ENCODE measurements around the gene EXTL2. TPM values are rescaled to one million over a fixed set of nuclear protein-coding genes. Genes with fewer than 3 reads are reported as not detected.

The EXTL2 gene
- total RNA-seq, 1 experiment from 2014 or later = 37.9 TPM

DNA sequence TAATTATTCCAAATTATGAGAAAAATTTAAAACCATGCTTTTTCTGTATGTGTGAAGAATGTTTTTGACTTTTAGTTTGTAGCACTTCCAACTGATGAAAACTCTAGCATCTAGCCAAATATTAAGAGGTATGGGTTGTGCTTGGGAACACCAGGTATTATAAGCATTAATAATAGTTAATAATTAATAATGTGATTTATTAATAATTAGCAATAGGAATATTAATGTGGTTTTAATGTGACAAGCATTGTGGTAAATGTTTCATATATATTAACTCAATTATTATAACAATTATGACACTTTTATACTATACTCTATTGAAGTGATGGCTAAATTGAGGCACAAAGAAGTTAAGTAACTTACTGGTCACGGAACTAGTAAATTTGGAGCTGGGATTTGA lies 9.1 kb upstream of the EXTL2 start:
- Mint-ChIP-seq H3K9me3 (peaks cover 0 to 3% of the 10 kb centered on the region in 2 experiments; a peak in 2 of 5 replicates), H3K36me3 (ENCODE audit: insufficient read depth in 1 of 3, low read depth in 3 of 3) (peaks cover 25 to 54% (median 53%) of the 10 kb centered on the region in 3 experiments; a peak in 6 of 7 replicates), H3K4me3 (no peak overlapping the region), H3K4me1 (no peaks in the 10 kb centered on the region), H3K27ac (no peak overlapping the region), H3K27me3 (ENCODE audit: low read depth) (no peaks in the 10 kb centered on the region)
- Histone ChIP-seq H3K23me2 (ENCODE audit: insufficient read length, low read depth, low read length, poor library complexity, severe bottlenecking) (no peaks in the 10 kb centered on the region), H4K91ac (ENCODE audit: insufficient read length, low read depth, low read length) (no peak overlapping the region), H2AK5ac (ENCODE audit: insufficient read length, low read length) (no peak overlapping the region), H4K5ac (ENCODE audit: insufficient read length, low read depth, low read length) (no peak overlapping the region), H3K9me3 (ENCODE audit: control insufficient read depth, low read depth, low read length) (no peaks in the 10 kb centered on the region), H2BK120ac (ENCODE audit: low read depth, low read length, poor library complexity, severe bottlenecking) (no peak overlapping the region), H3K79me1 (ENCODE audit: insufficient read depth, low read depth, low read length, poor library complexity, severe bottlenecking) (peaks cover 3% of the 10 kb centered on the region), H4K8ac (replicated peaks; ENCODE audit: insufficient read length, low read depth, low read length) (no peak overlapping the region), H4K20me1 (ENCODE audit: control insufficient read depth, insufficient read depth, insufficient read length) (no peaks in the 10 kb centered on the region), H3K9ac (ENCODE audit: extremely low read depth, insufficient read length, low read length) (no peak overlapping the region), H3K56ac (ENCODE audit: insufficient read length, low read depth, low read length) (no peak overlapping the region), H3K4me2 (ENCODE audit: insufficient read depth, insufficient read length, low read length) (no peak overlapping the region), H3K4ac (ENCODE audit: low read depth, low read length) (no peak overlapping the region), H3K27me3 (ENCODE audit: insufficient read depth, low read length) (no peaks in the 10 kb centered on the region), H3K4me1 (ENCODE audit: insufficient read depth, low read length) (no peaks in the 10 kb centered on the region), H3K23ac (ENCODE audit: insufficient read length, low read depth, low read length) (no peak overlapping the region), H3K27ac (ENCODE audit: insufficient read length, low read depth, low read length) (no peak overlapping the region), H2BK15ac (ENCODE audit: low read depth, low read length) (no peak overlapping the region), H2AFZ (ENCODE audit: low read length) (no peak overlapping the region), H2BK12ac (ENCODE audit: insufficient read length, low read depth, low read length) (no peak overlapping the region), H2BK20ac (ENCODE audit: low read depth, low read length, poor library complexity, severe bottlenecking) (no peak overlapping the region), H3T11ph (ENCODE audit: low read length) (no peak overlapping the region), H3K18ac (ENCODE audit: insufficient read length, low read depth, low read length) (no peak overlapping the region), H2BK5ac (ENCODE audit: insufficient read length, low read length) (no peak overlapping the region), H3K14ac (ENCODE audit: insufficient read depth, low read length) (no peak overlapping the region), H3K79me2 (ENCODE audit: insufficient read depth, low read length) (peaks cover 2% of the 10 kb centered on the region; the same call in 1 of the 2 replicates)
- TF ChIP-seq, protein P1, sequence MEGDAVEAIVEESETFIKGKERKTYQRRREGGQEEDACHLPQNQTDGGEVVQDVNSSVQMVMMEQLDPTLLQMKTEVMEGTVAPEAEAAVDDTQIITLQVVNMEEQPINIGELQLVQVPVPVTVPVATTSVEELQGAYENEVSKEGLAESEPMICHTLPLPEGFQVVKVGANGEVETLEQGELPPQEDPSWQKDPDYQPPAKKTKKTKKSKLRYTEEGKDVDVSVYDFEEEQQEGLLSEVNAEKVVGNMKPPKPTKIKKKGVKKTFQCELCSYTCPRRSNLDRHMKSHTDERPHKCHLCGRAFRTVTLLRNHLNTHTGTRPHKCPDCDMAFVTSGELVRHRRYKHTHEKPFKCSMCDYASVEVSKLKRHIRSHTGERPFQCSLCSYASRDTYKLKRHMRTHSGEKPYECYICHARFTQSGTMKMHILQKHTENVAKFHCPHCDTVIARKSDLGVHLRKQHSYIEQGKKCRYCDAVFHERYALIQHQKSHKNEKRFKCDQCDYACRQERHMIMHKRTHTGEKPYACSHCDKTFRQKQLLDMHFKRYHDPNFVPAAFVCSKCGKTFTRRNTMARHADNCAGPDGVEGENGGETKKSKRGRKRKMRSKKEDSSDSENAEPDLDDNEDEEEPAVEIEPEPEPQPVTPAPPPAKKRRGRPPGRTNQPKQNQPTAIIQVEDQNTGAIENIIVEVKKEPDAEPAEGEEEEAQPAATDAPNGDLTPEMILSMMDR (conservative IDR thresholded peaks at IDR 0.05) = no peak
- no CpG with 5 or more reads among the region's 1 CpG for WGBS (ENCODE audit: extremely low coverage, insufficient read length, low lambda C conversion rate)
- DNase-seq = no peak
